ENCODE results near the gene TSHZ2. TPM values are rescaled to one million over a fixed set of nuclear protein-coding genes. Genes with fewer than 3 reads are reported as not detected.

The TSHZ2 gene
- total RNA-seq, 1 donor from 2014 or later: 12.6 TPM

DNA sequence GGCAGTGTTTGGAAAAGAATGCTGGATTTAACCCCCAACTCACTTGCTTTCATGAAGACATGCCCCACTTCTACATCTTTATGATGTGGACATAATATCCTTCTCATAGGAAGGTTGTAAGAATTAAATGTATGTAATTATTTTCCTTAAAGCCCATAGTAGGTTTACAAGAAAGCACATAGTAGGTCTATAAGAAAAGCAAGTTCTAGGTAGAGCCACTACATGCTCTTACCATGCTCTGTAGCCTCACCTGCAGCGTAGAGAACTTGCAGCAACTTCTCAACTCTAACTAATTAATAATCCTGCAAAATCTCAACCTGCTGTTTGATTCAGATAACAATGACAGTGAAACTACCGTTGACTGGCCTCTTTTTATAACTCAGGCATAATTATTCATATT is 288.4 kb downstream of the TSHZ2 start:
- no peak for TF ChIP-seq CTCF (IDR thresholded peaks at IDR 0.05)
- no peak for DNase-seq
- no peaks in the 10 kb centered on the region for H3K9me3 ChIP-seq
- H3K27me3 ChIP-seq (ENCODE audit: low read depth): no peaks in the 10 kb centered on the region
- no peak overlapping the region for H3K4me3 ChIP-seq
- H3K27ac ChIP-seq: no peak overlapping the region
- no peaks in the 10 kb centered on the region for H3K36me3 ChIP-seq
- H3K4me1 ChIP-seq: no peaks in the 10 kb centered on the region
- ATAC-seq: no peak
- intact Hi-C loops (cut with DNase I): no loop called here

DNA sequence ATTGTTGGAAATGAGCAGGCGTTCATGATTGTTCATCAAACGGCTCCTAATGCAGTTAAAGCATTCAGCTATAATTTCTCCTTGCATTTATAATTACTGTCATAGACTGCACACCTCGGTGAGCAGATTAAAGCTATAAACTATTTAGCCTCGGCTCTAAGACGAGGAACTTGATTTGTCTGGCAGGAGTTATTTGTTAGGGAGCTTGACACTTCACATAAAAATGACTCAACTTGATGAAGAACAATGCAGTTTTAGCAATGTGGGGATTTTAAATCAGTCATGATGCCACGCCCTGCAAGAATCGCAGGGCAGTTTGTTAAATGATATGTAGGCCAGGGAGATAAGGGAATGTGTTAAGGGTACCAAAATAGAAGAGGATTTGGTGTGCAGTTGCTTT is 290.2 kb downstream of the TSHZ2 start:
- Histone ChIP-seq H3K36me3 (no peaks in the 10 kb centered on the region), H3K27me3 (ENCODE audit: low read depth) (no peaks in the 10 kb centered on the region), H3K9me3 (no peaks in the 10 kb centered on the region), H3K4me3 (no peak overlapping the region), H3K4me1 (no peaks in the 10 kb centered on the region), H3K27ac (no peak overlapping the region)
- intact Hi-C loops (cut with DNase I): no loop called here
- ATAC-seq (no peak), DNase-seq (no peak)
- no peak for TF ChIP-seq CTCF (IDR thresholded peaks at IDR 0.05)

DNA sequence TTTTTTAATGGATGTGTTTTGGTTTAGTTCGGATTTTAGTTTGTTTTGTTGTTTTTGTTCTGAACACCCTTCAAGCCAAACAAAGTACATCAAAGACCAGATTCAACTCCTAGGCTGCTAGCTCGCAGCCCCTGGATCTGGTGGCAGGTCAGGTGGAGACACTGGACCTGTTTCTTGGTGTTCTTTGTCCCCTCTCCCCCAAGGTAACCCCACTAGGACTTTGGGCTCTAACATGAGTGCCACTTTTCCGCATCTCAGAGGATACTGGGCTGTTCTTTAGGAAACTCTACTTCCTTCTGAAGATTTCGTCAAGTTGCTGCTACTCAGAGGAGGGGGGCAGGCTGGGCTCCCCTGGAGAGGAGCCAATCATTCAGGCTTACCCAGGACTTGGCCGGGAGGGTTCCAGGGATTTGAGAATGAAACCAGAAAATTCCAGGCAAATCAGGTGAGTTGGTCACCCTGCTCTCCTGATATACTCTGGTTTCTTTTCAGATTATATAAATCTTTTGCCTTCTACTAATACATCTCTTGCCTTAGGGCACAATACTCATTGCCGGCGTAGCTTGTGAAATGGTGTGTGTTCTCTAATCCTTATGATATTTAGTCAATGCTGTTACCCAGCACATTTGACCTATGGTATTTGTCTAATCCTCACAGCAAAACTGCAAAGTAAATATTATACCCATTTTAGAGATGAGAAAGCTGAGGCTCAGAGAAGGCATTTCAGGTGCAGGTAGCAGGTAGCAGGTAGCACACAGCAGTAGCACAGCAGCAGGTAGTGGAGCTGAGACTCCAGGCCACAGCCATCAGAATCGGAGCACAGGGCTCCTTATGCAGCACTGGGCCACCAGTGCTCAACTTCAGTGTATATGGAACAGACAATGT is 291.6 kb downstream of the TSHZ2 start:
- DNase-seq: no peak

DNA sequence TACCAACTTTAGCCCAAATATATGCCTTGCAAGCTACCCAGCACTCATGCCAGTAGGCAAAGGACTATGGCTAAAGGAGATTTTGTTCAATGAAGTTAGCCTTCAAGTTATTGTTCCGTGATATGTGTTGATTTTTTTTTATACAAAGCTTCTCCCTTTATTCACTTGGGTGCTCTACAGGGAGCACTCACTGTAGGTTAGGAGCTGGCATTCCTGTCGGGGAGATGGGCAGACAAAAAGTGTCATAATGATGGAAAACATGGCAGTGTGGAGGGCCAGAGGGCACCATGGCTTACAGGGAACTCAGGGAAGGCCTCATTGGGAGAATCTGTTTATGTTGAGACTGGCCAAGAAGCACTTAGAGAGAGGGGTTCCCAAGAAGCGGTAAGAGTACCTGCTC is 292.4 kb downstream of the TSHZ2 start:
- Histone ChIP-seq H3K4me3 (no peak overlapping the region), H3K9me3 (no peaks in the 10 kb centered on the region), H3K36me3 (no peaks in the 10 kb centered on the region), H3K27me3 (ENCODE audit: low read depth) (no peaks in the 10 kb centered on the region), H3K4me1 (no peaks in the 10 kb centered on the region), H3K27ac (no peak overlapping the region)
- intact Hi-C loops (cut with DNase I): no loop called here
- DNase-seq (no peak), ATAC-seq (no peak)
- no peak for TF ChIP-seq CTCF (IDR thresholded peaks at IDR 0.05)

More for the DNA sequence above, 291.6 kb downstream of the TSHZ2 start:
- Histone ChIP-seq H3K27me3 (ENCODE audit: low read depth) (no peaks in the 10 kb centered on the region), H3K27ac (no peak overlapping the region), H3K9me3 (no peaks in the 10 kb centered on the region), H3K4me3 (no peak overlapping the region), H3K36me3 (no peaks in the 10 kb centered on the region), H3K4me1 (no peaks in the 10 kb centered on the region)
- intact Hi-C loops (cut with DNase I): no loop called here
- no peak for TF ChIP-seq CTCF (IDR thresholded peaks at IDR 0.05)
- ATAC-seq: no peak

DNA sequence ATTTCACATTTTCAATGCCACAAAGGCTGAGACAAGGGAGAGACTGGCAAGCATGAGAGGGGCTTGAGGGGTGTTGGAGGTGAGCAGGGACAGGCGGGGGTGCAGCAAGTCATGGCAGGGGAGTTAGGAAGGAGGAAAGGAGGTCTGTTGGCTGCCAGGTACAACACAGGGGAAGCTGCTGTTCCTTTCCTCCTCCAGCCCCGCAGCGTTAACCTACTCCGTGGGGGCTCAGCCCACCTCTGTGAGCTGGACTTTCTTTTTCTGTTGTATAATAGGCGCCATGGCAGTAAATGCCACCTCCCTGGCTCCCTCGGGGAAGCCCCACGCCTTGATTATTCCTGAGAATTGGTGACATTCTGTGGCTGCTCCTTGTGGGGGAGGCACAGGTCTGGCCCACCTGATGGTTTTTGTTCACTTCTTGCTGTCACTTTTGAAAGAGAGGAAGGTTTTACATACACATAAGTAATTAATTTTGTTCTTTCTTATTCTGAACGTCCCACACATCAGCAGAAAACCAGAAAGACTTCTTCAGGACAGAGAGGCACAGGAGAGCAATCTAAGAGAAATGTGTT is 293.2 kb downstream of the TSHZ2 start:
- no peak for TF ChIP-seq CTCF (IDR thresholded peaks at IDR 0.05)
- H3K27ac ChIP-seq: no peak overlapping the region
- H3K36me3 ChIP-seq: no peaks in the 10 kb centered on the region
- no peaks in the 10 kb centered on the region for H3K4me1 ChIP-seq
- intact Hi-C loops (cut with DNase I): no loop called here
- H3K4me3 ChIP-seq: no peak overlapping the region
- no peaks in the 10 kb centered on the region for H3K27me3 ChIP-seq (ENCODE audit: low read depth)
- ATAC-seq (no peak), DNase-seq (no peak)
- no peaks in the 10 kb centered on the region for H3K9me3 ChIP-seq
